T-helper 2 cell (primary cell): ENCODE data around the gene TMEM139.

Experiments used
- DNase-seq, 5 experiments: peaks; one replicate each; pipeline versions ENCODE4 v3.0.0 to v3.0.0-alpha.2; 2012 to 2022
- total RNA-seq, 2 donors: gene quantifications; one replicate each; lab custom pipeline; 2026; lab: John Stamatoyannopoulos, UW

The TMEM139 gene
- total RNA-seq = 0 to 1.0 reads per million in 2 donors

DNA sequence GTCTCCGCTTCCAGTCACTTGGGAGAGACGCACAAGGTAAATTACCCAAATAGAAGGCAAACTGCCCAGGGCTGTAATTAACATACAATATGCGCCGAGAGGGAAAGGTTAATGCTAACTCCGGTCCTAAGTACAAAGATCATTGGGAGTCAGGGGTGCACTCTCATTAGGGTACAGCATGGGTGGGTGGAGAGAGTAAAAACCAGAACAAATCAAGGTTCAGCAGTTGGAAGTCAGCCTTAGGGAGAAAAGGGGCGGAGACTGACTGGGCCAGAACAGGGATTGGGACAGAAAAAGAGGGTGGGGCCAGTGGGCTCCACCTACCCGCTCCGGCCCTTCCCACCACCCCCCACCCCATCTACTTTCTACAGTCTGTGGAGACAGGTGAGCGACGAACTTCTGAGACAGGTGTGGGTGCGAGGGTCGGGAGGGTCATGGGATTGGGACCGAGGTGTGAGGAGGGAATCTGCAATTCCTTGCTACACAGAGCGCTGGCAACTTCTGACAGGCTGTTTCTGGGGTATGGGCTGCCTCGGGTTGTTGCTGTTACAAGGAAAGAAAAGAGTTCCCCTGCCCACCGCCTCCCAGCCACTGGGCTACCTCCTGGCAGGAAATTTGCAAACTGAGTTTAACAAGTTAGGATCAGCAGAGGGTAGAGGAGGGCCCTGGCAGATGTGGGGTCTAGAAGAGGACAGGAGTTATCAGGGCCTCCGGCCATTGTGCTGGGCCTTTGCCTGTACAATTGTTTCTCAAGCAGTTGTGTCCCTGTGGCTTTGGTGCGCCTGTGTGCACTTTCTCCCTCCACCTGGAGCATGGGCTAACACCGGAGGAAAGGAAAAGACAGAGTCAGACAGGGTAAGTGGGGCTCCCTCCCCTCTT is at the start of gene TMEM139:
Gene TMEM139, plus strand, starts transcription at position 368 of the 879 bp plus-strand sequence. CDS start 1,000 bp downstream, outside the sequence.
- no peak for DNase-seq

DNA sequence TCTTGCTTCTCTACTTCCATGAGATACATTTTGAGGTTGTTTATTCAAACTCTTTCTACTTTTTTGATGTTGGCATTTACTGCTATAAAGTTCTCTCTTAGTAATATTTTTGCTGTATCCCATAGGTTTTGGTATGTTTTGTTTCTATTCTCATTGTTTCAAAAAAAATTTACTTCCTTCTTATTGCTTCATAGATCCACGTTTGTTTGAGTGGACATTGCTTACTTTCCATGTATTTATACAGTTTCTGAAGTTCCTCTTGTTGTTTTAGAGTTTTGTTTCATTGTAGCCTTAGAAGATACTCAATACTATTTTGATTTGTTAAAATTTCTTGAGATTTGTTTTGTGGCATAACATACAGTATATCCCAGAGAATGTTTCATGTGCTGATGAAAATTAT is 49.2 kb upstream of the TMEM139 start:
- DNase-seq = no peak

DNA sequence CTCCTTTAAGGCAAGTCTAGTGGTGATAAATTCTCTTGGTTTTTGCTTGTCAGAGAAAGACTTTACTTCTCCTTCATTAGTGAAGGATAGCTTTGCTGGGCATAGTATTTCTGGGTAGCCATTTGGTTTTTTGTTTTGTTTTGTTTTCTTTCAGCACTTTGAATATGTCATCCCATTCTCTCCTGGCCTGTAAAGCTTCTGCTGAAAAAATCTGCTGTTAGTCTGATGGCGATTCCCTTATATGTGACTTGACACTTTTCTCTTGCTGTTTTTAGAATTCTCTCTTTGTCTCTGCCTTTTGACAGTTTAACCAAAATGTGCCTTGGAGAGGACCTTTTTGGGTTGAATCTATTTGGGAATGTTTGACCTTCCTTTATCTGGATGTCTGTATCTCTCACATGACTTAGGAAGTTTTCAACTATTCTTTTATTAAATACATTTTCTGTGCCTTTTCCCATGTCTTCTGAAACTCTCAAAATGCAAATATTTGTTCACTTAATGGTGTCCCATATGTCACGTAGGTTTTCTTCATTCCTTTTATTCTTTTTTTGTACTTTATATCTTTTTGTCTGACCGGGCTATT is 48.3 kb upstream of the TMEM139 start:
- DNase-seq = no peak

DNA sequence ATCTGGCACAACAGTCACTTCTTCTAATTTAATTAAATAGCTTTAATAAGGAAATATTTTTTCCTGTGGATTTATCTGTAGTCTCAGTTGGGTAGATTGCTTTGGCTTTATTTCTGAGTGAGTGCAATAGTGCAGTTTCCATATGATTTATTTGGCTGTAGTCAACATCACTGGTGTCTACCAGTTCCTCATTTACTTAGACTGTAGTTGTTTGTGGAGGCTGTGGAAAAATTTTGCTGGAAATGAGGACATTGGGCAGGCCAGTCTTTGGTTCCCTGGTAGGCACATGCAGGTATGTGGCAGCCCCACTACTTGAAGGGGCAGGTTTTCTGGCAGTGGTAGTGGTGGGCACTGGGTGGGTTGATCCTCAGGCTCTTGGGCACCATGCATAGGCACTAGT is 47.4 kb upstream of the TMEM139 start:
- no peak for DNase-seq

DNA sequence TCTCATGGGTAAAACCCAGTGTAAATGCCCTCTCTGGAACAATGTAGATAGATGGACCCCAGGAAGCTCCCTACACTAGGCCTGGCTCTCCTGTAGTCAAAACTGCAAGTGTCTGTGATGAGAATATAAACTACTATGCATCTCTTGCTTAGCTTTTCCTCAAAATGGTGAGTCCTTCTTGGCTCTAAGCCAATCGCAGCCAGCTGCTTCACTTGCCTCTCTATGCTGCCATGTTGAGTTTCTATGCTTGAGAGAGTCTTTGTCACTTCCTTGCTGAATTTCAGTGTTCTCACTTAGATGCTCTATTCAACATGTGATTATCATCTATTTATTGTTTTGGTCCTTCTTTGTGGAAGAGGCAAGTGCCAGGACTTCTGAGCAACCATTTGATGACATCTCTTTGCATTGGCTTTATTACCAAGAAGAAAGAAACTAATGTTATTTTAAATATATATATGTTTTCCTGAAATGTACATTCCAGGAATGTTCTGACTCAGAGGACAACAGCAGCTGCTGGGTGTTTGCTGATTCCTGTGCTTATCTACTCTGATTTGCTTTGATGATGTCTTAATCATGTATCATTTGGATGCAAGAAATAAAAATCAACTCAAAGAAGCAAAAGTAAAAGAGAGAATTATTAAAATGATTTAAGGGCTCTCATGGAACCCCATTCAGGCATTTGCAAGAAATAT is 46.3 kb upstream of the TMEM139 start:
- no peak for DNase-seq

DNA sequence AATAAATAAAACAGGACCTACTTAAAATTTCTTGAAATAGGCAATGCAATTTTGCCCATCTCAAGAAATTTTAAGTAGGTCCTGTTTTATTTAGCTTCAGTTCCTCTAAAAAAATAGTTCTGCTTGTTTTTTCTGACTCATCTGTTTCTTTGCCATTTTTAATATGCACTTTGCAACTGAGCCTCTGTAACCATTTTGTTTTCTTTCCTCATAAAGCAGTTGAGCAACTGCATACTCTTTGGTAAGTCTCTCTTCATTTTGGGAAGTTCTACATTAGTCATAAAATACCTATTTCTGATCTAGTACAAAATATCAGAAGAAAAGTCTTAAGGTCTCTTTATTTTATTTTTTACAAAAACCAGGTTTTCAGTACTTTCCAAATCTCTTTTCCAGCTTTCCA is 44.9 kb upstream of the TMEM139 start:
- no peak for DNase-seq

DNA sequence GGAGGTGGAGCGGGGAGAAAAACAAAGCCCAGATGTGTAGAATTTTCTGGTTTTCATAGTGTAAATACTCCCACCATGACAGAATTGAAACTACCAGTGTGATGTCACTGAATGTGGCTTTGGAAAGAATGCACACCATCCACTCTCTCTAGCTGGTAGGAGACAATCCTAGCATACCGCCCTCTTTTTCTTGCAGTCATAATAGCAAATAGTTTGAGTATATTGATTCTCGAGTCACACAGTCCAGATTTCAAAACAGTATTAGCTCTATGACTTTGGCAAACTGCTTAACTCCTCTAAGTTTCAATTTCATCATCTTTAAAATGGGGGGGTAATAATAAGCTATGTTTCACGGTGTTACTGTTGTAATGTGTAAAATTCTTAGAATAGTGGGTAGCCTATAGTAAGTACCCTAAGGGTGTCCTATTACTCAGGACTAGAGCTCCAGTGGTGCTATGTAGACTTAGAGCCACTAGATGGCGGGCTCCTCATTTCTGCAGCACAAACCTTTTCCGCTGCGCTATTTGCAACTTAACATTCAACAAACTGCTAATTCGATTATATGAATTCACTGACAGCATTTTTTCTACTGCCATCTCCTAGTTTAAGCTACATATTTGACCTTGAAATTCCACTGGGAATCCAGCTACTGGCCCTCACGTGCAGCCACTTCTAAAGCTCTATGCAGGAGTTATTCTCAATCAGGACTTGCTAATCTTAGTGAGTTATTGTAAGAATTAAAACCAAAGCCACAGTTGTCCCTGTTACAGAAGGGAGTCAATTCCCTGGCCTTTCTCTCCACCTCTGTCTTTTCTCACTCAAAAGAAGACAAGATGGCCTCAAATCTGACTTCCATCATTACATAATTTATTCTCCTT is 44.2 kb upstream of the TMEM139 start:
- peak in 4 of 5 experiments; percentile 56 to 87 (median 57) for DNase-seq

DNA sequence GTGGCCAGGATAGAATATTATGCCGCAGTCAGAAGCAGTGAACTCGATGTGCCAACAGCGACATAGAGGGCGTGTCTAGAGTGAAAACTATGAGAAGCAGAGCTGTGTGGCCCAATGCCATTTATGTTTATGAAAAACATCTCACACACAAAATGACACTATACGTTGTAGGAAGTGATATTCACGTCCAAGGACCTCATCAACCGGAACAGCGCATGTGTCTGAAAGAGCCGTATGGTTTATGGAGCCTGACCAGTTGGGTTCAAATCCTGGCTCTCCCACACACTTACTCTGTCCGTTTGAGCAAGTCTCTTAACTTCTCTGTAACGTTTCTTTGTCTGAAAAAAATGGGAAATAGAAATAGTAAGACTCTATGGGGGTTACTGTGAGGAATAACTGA is 42.5 kb upstream of the TMEM139 start:
- DNase-seq = no peak

DNA sequence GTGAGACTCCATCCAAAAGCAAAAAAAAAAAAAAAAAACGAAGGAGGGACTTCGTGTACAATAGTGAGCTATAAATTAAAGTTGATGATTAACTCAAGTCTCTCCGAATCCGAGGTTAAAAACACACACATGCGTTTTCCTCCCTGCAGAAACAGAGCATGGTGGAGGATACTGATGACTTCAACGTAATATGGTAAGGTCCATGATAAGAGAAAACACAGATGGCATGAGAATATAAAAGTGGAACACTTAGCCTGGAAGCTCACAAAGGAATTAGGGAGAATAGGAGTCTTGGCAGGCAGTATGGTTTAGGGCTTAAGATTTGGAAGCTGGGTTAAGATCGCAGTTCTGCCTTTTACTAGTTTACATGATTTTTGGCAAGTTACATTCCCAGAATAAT is 41.6 kb upstream of the TMEM139 start:
- DNase-seq = no peak

DNA sequence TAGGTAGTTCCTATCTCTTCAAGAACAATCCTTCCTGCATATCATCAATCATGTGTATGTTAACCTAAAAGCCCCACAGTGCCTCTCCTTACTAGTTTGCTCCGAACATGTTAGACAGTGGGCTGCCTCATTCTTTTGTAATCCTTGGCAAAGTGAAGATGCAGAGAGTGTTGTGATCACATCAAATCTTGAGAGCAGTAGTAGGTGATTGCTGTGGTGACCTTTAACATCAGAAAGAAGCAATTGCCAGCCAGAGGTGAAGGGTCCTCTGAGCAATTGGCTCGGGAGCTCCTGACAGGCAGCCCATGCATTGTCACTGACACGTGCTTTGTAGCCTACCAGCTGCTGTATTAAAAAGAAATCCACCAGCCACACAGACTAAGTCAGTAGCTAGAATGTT is 41.1 kb upstream of the TMEM139 start:
- DNase-seq = no peak

DNA sequence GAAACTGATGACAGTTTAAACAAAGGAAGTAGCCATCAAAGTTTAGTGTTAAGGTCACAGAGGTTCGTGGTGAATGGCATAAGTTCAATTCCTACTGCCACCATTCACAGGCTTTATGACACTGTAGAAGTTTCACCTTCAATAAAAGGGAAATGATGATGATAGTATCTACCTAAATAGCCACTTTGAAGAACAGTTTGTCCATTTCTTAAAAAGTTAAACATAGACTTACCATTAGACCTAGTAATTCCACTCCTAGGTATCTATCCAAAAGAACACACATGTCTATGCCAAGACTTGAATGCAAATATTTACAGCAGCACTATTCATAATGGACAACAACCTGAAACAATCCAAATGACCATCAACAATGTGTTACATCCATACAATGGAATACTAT is 40.4 kb upstream of the TMEM139 start:
- DNase-seq = peak in 1 of 5 experiments; percentile 44

DNA sequence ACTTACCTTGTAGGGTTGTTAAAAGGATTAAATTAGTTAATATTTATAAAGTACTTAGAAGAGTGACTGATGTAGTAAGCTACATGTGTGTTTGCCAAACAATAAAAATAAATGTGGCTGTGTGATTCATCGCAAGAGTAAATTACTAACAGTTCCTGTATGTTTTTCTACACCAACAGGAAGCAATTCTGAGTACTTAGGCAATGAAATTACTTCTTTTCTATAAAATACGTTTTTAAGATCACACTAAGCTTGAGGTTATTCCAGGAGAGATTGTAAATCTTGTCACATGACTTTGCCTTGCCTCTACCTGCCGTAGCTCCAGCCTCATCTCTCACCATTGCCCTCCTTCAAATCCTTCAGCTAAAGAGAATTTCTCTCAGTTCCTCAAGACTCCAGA is 39.6 kb upstream of the TMEM139 start:
- DNase-seq = peak in 1 of 5 experiments; percentile 86

DNA sequence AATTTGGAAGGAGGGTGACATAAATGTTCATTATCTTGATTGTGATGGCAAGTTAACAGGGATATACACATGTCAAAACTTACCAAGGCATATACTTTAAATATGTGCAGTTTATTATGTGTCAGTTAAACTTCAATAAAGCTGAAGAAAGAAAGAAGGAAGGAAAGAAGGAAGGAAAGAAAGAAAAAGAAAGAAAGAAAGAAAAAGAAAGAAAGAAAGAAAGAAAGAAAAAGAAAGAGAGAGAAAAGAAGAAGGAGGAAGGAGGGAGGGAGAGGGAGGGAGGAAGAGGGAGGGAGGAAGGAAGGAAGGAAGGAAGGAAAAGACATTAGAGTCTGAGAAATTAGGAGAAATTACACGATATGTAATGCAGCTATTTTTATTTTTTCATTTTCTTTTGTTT is 37.4 kb upstream of the TMEM139 start:
- no peak for DNase-seq

DNA sequence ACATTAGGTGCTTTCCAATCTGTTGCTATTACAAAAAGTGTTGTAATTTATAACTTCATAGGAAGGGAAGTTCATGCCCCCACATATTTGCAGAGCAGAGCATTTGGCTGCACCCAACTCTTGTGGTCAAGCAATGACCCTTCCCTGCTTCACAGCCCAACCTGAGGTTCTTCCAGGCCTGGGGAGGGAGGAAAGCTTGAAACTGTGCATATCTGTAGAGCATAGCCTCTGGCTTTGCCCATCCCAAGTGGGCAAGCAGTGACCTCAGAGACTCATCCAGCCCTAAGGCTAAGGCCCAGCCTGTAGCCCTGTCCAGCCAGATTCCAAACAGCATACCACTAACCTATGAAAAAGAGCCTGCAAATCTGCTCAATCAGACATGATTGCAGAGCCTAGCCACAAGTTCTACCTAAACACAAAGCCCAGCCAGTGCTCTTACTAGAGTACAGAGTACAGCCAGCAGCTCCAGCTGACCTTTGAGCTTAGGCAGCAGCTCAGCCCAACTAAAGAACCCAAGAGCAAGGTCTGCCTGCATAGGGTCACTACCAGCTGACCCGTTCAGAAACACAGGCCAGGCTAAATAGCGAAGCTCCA is 35.9 kb upstream of the TMEM139 start:
- no peak for DNase-seq

DNA sequence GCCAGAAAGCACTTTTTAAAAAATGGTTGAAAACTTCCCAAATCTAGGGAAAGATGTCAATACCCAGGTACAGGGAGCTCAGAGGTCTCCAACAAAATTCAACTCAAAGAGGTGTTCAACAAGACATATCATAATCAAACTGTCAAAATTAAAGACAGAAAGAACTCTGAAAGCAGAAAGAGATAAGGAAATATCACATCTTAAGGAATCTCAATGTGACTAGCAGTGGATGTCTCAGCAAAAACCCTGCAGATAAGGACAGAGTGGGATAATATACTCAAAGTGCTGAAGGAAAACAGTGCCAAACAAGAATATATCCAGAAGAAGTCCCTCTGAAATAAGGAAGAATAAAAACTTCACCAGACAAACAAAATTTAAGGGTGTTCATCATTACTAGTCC is 34.6 kb upstream of the TMEM139 start:
- no peak for DNase-seq

DNA sequence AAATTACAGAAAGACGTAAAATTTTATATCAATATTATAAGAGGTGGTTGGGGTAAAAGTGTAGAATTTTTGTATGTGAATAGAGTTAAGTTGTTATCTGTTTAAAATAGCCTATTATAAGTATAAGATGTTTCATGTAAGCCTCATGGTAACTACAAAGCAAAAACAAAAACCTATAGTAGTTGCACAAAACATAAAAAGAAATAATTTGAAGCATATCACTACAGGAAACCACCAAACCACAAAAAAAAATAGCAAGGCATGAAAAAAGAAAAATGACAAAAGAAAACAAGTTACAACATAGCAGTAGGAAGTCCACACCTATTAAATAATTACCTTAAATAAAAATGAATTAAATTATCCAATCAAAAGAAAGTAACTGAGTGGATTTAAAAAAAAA is 33.9 kb upstream of the TMEM139 start:
- DNase-seq = peak in 2 of 5 experiments; percentile 53 to 79

DNA sequence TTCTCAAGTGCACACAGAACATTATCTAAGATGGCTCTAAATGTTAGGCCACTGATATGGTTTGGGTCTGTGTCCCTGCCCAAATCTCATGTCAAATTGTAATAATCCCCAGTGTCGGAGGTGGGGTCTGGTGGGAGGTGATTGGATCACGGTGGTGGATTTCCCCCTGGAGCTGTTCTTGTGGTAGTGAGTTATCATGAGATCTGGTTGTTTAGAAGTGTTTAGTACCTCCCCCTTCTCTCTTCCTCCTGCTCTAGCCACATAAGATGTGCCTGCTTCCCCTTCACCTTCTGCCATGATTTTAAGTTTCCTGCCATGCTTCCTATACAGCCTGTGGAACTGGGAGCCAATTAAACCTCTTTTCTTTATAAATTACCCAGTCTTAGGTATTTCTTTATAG is 32.8 kb upstream of the TMEM139 start:
- peak in 1 of 5 experiments; percentile 74 for DNase-seq

DNA sequence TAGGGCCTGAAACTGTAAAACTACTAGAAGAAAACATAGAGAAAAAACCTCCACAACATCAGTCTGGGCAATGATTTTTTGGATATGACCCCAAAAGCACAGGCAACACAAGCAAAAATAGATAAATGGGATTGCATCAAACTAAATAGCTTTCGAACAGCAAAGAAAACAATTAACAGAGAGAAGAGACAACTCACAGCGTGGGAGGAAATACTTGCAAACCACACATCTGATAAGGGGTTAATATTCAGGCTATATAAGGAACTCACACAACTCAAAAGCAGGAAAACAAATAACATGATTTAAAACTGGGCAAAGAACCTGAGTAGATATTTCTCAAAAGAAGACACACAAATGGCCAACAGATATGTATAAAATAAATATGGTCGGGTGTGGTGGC is 29.2 kb upstream of the TMEM139 start:
- peak in 1 of 5 experiments; percentile 63 for DNase-seq

DNA sequence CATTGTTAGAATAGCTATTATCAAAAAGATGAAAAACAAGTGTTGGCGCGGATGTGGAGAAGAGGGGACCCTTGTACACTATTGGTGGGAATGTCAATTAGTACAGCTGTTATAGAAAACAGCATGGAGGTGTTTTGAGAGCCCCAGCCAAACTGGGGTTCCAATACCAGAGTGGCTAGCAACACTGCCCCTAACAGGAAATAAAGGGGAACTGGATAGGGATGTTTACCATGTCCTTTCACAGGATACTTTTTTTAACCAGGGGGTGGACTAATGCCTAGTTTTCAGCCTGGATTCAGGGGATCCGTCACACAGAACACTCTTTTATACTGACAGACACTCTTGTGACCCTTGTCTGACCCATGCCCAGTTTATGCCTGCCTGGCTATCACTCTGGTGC is 28.4 kb upstream of the TMEM139 start:
- peak in 1 of 5 experiments; percentile 41 for DNase-seq

DNA sequence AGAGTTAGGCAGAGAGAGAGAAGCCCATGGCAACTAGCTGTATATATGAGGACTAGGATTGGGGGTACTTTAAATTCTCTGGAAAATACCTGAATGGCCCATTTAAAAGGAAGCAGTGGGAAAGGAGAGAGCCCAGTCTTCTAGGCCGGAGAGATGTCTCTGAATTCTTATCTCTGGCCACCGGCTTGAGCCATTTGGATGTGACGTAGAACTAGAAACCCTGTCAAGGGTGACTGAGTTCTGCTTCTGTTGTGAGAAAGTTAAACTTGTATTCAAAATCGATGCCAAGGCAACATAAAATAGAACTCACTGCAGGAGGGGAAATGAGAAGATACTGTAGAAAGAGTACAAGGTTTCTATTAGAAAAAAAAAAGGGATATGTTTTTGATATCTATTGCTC is 27.8 kb upstream of the TMEM139 start:
- no peak for DNase-seq

DNA sequence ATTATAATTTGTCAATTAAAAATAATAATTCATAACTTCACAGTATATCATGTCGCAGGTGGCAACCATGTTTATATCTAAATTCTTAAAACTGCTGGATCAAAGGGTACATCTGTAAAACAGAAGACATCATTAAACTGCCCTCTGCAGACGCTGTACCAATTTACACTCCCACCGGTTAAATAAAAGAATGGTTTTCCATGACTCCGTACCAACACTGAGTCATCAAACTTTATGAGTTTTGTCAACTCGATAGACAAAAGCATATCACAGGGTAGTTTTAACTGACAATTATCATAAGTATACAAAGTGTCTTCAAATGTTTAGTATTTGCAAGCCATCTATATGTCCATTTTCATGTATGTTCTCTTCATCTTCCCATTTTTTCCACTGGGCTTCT is 27.3 kb upstream of the TMEM139 start:
- DNase-seq = no peak

DNA sequence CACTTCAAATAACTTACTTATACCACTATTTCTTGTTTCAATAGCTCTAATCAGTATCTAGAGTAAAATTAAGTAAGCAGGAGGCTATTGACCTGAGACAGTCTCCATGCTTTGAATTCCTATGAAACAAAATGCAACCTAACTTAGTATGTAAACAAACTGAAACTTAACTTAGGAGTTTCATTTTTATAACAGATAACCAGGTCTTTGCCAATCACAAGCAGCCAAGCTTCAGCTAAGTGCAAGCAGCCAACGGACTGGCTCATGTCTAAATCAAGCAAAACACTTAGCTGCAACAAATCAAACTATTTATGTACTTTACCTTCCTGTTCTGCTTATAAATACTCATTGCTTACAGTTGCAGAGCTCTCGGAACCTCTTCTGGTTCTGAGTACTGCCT is 25.9 kb upstream of the TMEM139 start:
- peak in 1 of 5 experiments; percentile 89 for DNase-seq
